Endothelial cell of umbilical vein (primary cell): ENCODE data around the gene GALNT14. TPM values are rescaled to one million over a fixed set of nuclear protein-coding genes. Genes with fewer than 3 reads are reported as not detected.

Experiments used
- BruUV-seq: library from RNA; stranded (reverse); fragments of 400-500 nt; replicated peaks from 2 replicates; lab custom pipeline; 2021; lab: Mats Ljungman, UMichigan
- CTCF ChIA-PET: fragments of 300-600, 350-600 bp; sonication (Branson Sonifier 250); formaldehyde crosslinking; loops from one replicate; lab custom pipeline; 2021; ENCODE audit warnings: antibody characterized with exemption, inconsistent platforms; lab: Charles Lee
- POLR2A ChIA-PET: fragments of 300-600, 350-600 bp; sonication (Branson Sonifier 250); formaldehyde crosslinking; loops from one replicate; lab custom pipeline; 2021; ENCODE audit warnings: antibody characterized with exemption, inconsistent platforms; lab: Charles Lee
- DNase-seq: peaks from one replicate; pipeline ENCODE4 v3.0.0-alpha.2; 2011; ENCODE audit warnings: low read depth, low spot score
- FAIRE-seq: peaks from 2 replicates; lab custom pipeline; 2011; peaks lifted over from hg19 to GRCh38; lab: Jason Lieb, UNC
- H2AFZ ChIP-seq: 2 replicates; pipeline ENCODE4 v1.6.0; 2012; ENCODE audit warnings: low read depth, low read length, control low read depth, inconsistent platforms
- H3K27ac ChIP-seq: 2 replicates; pipeline ENCODE4 v1.5.1; 2011; ENCODE audit warnings: low read depth, mild to moderate bottlenecking, control low read depth, low read length, moderate library complexity; ENCODE audit not compliant: insufficient read depth
- H3K27me3 ChIP-seq, 2 experiments: 2 replicates each; pipeline versions ENCODE4 v1.6.0 to v1.6.1; 2011; ENCODE audit warnings: low read length in 2 of 2, mixed read lengths in 1 of 2; ENCODE audit not compliant: control insufficient read depth in 2 of 2, insufficient read depth in 2 of 2
- H3K36me3 ChIP-seq, 2 experiments: 2 replicates in 1 of 2; 3 replicates in 1 of 2; pipeline ENCODE4 v1.5.1; 2011; ENCODE audit warnings: low read length in 2 of 2, mild to moderate bottlenecking in 1 of 2, moderate library complexity in 1 of 2; ENCODE audit not compliant: control insufficient read depth in 2 of 2, insufficient read depth in 2 of 2; ENCODE audit errors: extremely low read depth in 1 of 2
- H3K4me1 ChIP-seq: 3 replicates; pipeline ENCODE4 v1.5.1; 2011; ENCODE audit warnings: mild to moderate bottlenecking, low read length; ENCODE audit not compliant: control insufficient read depth, insufficient read depth; ENCODE audit errors: extremely low read depth
- H3K4me2 ChIP-seq: 2 replicates; pipeline ENCODE4 v1.6.1; 2011; ENCODE audit warnings: low read length, control low read depth, mixed read lengths; ENCODE audit not compliant: insufficient read depth
- H3K4me3 ChIP-seq, 3 experiments: fragments of 200-600 bp in 1 of 3; sonication (generic), shearing (Covaris generic) in 1 of 3; replicated peaks in 1 of 3; 2 replicates each; pipeline ENCODE4 v1.5.1; 2011 to 2016; ENCODE audit warnings: control low read depth in 3 of 3, low read length in 3 of 3, mild to moderate bottlenecking in 2 of 3, inconsistent platforms in 1 of 3, low read depth in 1 of 3, moderate library complexity in 1 of 3; ENCODE audit not compliant: insufficient read depth in 1 of 3
- H3K79me2 ChIP-seq: 2 replicates; pipeline ENCODE4 v1.6.0; 2012; ENCODE audit warnings: low read length, inconsistent platforms; ENCODE audit not compliant: control insufficient read depth, insufficient read depth
- H3K9ac ChIP-seq: replicated peaks from 2 replicates; pipeline ENCODE3; 2011; ENCODE audit warnings: low read length, control low read depth; ENCODE audit not compliant: insufficient read depth; ENCODE audit errors: extremely low read depth
- H3K9me1 ChIP-seq: replicated peaks from 3 replicates; pipeline ENCODE4 v1.6.0; 2011; ENCODE audit warnings: mild to moderate bottlenecking, low read length; ENCODE audit not compliant: control insufficient read depth, insufficient read depth; ENCODE audit errors: extremely low read depth
- H3K9me3 ChIP-seq: replicated peaks from 2 replicates; pipeline ENCODE4 v1.5.1; 2012; ENCODE audit warnings: low read length, inconsistent platforms; ENCODE audit not compliant: control insufficient read depth, insufficient read depth
- H4K20me1 ChIP-seq: replicated peaks from 2 replicates; pipeline ENCODE3; 2011; ENCODE audit warnings: mild to moderate bottlenecking, low read length; ENCODE audit not compliant: control insufficient read depth, insufficient read depth; ENCODE audit errors: extremely low read depth
- EZH2 ChIP-seq: IDR thresholded peaks from 2 replicates; pipeline ENCODE4 v1.6.1; 2012; ENCODE audit warnings: borderline replicate concordance, low read depth, mild to moderate bottlenecking, moderate library complexity, low read length, inconsistent platforms; ENCODE audit not compliant: severe bottlenecking
- FOS ChIP-seq: IDR thresholded peaks from 2 replicates; pipeline ENCODE4 v1.6.1; 2011; ENCODE audit warnings: mild to moderate bottlenecking, low read length, moderate library complexity, borderline replicate concordance; ENCODE audit not compliant: insufficient read depth
- GATA2 ChIP-seq: IDR thresholded peaks from 2 replicates; pipeline ENCODE4 v1.7.0; 2011; ENCODE audit warnings: low read depth, mild to moderate bottlenecking, moderate library complexity, mixed read lengths, low read length; ENCODE audit not compliant: insufficient read length, insufficient read depth
- JUN ChIP-seq: IDR thresholded peaks from 2 replicates; pipeline ENCODE4 v1.6.1; 2011; ENCODE audit warnings: borderline replicate concordance, low read depth; ENCODE audit not compliant: insufficient read length, insufficient read depth
- MYC ChIP-seq: IDR thresholded peaks from one replicate; pipeline ENCODE4 v1.6.1; 2011; ENCODE audit warnings: mild to moderate bottlenecking, low read depth, low read length
- POLR2A ChIP-seq: IDR thresholded peaks from 2 replicates; pipeline ENCODE4 v1.6.1; 2012; ENCODE audit warnings: low read depth, mild to moderate bottlenecking, control low read depth, low read length
- POLR2AphosphoS5 ChIP-seq: IDR thresholded peaks from 2 replicates; pipeline ENCODE4 v1.6.1; 2012; ENCODE audit warnings: low read depth, mild to moderate bottlenecking, control low read depth, low read length, moderate library complexity; ENCODE audit not compliant: insufficient read depth
- dilution Hi-C: fragments of 300-500 bp; cut with MboI; formaldehyde crosslinking; loops from one replicate; pipeline ENCODE4 v1.15.0; 2019; ENCODE audit warnings: low sequenced_read_pairs; ENCODE audit not compliant: extremely low pct_ligation_motif_present
- intact Hi-C: fragments of 100-400 bp; cut with micrococcal nuclease; formaldehyde crosslinking; loops from one replicate; pipeline ENCODE4 v1.10.0; 2022
- polyA plus RNA-seq, 4 experiments: library from polyadenylated mRNA; depleted of rRNA in 3 of 4; stranded (reverse) in 3 of 4; unstranded in 1 of 4; fragments of >200 nt; gene quantifications; 2 replicates each; pipeline versions ENCODE4 v1.2.1 to v1.2.3, GENCODE V29; 2011 to 2012; ENCODE audit warnings: missing spikeins in 1 of 4
- total RNA-seq: library from RNA; stranded (reverse); gene quantifications from 2 replicates; pipeline ENCODE4 v1.2.3, GENCODE V29; 2021
- TF ChIP-seq, protein P1 (sequence below), 2 donors: IDR thresholded peaks; 1 replicate in 1 of 2; 2 replicates in 1 of 2; pipeline ENCODE4 v1.5.1; 2011; ENCODE audit warnings: low read length in 2 of 2, mild to moderate bottlenecking in 2 of 2, moderate library complexity in 2 of 2, control low read depth in 1 of 2, inconsistent platforms in 1 of 2, low read depth in 1 of 2; ENCODE audit not compliant: insufficient read depth in 1 of 2; ENCODE audit errors: extremely low read depth in 1 of 2
- TF ChIP-seq, protein P2 (sequence below): IDR thresholded peaks from 2 replicates; pipeline ENCODE4 v1.6.1; 2011; ENCODE audit not compliant: insufficient read depth, insufficient read length

Gene GALNT14
- total and polyA plus RNA-seq, 2 donors (not counting 3 experiments of a cell fraction or from before 2014, with no cell fraction given) = 0.04 to 0.40 TPM

- Histone ChIP-seq H3K27me3 (no peaks in the 10 kb centered on the region), H2AFZ (no peak overlapping the region), H3K9me3 (no peaks in the 10 kb centered on the region), H3K4me3 (no peak overlapping the region), H3K9ac (no peak overlapping the region), H3K36me3 (no peaks in the 10 kb centered on the region), H3K4me2 (no peak overlapping the region), H3K9me1 (no peaks in the 10 kb centered on the region), H3K27ac (no peak overlapping the region), H4K20me1 (no peaks in the 10 kb centered on the region), H3K79me2 (no peaks in the 10 kb centered on the region), H3K4me1 (no peaks in the 10 kb centered on the region)
- dilution Hi-C loops (no loop called here), intact Hi-C loops (no loop called here)
- POLR2A ChIA-PET = no interaction called here
- CTCF ChIA-PET = no interaction called here
- no peak for TF ChIP-seq MYC
- DNase-seq = no peak
- FAIRE-seq = no peak
- BruUV-seq = no TSS peak
These were observed 173.8 kb downstream of the GALNT14 start for GRCh38 chr2:30964334-30965005.

DNA sequence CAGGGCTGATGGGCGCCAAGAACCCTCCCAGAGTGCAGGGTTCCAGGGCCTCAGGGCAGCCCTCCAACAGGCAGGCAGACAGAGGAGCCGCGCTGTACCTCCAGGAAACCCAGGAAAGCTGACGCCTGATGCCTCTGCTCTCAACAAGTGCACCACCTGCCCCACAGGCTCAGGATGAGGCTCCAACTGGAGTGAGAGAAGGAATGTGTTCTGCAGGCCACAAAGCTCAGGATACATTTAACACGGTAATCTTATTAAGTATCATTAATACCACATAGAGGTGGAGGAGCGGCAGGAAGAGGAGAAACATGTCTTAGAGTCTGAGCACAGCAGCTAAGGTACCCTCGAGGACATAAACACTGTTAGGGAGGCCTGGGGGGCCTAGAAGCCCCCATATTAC lies 175.1 kb downstream of the GALNT14 start:
- Histone ChIP-seq H3K9ac (no peak overlapping the region), H3K27ac (no peak overlapping the region), H3K4me1 (no peaks in the 10 kb centered on the region), H3K27me3 (no peaks in the 10 kb centered on the region), H3K4me2 (no peak overlapping the region), H2AFZ (no peak overlapping the region), H3K9me3 (no peaks in the 10 kb centered on the region), H3K79me2 (no peaks in the 10 kb centered on the region), H3K4me3 (no peak overlapping the region), H3K9me1 (no peaks in the 10 kb centered on the region), H4K20me1 (no peaks in the 10 kb centered on the region), H3K36me3 (no peaks in the 10 kb centered on the region)
- TF ChIP-seq POLR2A (no peak), FOS (no peak), MYC (no peak), POLR2AphosphoS5 (no peak), GATA2 (no peak), JUN (no peak), EZH2 (no peak)
- TF ChIP-seq, protein P1, sequence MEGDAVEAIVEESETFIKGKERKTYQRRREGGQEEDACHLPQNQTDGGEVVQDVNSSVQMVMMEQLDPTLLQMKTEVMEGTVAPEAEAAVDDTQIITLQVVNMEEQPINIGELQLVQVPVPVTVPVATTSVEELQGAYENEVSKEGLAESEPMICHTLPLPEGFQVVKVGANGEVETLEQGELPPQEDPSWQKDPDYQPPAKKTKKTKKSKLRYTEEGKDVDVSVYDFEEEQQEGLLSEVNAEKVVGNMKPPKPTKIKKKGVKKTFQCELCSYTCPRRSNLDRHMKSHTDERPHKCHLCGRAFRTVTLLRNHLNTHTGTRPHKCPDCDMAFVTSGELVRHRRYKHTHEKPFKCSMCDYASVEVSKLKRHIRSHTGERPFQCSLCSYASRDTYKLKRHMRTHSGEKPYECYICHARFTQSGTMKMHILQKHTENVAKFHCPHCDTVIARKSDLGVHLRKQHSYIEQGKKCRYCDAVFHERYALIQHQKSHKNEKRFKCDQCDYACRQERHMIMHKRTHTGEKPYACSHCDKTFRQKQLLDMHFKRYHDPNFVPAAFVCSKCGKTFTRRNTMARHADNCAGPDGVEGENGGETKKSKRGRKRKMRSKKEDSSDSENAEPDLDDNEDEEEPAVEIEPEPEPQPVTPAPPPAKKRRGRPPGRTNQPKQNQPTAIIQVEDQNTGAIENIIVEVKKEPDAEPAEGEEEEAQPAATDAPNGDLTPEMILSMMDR (IDR thresholded peaks at IDR 0.05; ENCODE audit: extremely low read depth in 1 of 2, insufficient read depth in 1 of 2, low read depth in 1 of 2, low read length in 2 of 2) = no peak
- TF ChIP-seq, protein P2, sequence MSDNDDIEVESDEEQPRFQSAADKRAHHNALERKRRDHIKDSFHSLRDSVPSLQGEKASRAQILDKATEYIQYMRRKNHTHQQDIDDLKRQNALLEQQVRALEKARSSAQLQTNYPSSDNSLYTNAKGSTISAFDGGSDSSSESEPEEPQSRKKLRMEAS = no peak
- BruUV-seq = no TSS peak
- FAIRE-seq (no peak), DNase-seq (no peak)
- CTCF ChIA-PET = no interaction called here
- dilution Hi-C loops = no loop called here
- intact Hi-C loops = no loop called here
- POLR2A ChIA-PET = no interaction called here
